ENCODE measurements around the gene RAD23A. TPM values are rescaled to one million over a fixed set of nuclear protein-coding genes. Genes with fewer than 3 reads are reported as not detected.

RAD23A gene
- total RNA-seq, result 93.7 and 179 TPM in 2 replicates

DNA sequence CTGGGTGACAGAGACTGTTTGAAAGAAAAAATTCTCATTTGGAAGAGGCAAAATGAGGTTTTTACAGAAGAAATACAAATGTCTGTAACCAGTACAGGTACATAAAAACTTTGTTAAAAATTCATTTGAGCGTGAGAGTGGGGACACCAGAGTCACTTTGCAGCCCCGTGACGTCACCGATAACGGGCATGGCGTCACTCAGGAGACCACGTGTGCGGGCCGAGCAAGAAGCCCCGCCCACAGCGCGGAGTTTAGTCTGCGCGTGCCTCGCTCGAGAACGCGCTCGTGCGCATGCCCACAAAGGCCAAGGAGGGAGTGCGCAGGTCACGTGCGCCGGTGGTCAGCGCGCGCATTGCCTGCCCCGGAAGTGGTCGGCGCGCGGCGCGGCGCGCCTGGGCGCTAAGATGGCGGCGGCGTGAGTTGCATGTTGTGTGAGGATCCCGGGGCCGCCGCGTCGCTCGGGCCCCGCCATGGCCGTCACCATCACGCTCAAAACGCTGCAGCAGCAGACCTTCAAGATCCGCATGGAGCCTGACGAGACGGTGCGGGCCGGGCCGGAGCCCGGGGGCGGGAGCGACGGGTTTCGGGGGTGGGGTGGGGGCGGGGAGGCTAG is at the start of gene RAD23A:
RAD23A (plus strand) TSS at position 384 of the 613 bp plus-strand sequence; CDS start at position 471, 87 bp downstream.

DNA sequence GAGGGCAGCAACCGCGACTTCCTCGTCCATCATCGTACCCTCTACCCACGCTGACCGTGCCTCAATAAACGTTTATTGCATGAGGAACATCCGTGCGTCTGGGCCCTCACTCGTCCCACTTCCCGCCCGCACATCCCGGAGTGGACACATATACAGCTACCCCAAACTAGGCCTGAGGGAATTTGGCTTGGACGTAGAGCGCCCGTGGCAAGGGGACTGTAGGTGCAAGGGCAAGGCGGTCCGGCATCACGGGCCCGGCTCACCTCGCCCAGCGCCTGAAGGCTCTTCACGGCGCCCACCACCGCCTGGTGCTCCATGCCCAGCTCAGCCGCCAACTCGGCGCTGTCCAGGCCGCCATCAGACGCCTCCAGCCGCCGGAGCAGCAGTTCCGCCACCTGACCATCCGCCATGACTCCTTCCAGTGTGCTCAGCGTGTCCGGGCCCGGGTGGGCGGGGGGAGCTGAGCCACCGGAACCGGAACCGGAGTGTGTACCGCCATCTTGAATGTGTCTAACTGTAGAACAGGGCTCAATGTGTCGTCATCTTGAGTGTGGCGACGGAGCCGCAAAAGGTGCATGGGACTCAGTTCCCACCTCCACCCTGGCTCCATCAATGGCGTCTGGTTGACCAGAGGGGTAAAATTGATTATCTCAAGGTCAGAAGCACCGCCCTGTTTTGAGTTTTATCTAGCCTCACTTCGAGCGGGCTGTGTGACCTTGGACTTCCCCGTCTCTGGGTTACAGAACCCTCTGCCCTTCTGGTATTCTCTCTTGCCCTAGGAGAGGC is 12.2 kb upstream of the RAD23A start, which contains the start of gene FARSA:
FARSA (minus strand) TSS at position 425 of the 786 bp plus-strand sequence; CDS start at position 410, 15 bp downstream.

DNA sequence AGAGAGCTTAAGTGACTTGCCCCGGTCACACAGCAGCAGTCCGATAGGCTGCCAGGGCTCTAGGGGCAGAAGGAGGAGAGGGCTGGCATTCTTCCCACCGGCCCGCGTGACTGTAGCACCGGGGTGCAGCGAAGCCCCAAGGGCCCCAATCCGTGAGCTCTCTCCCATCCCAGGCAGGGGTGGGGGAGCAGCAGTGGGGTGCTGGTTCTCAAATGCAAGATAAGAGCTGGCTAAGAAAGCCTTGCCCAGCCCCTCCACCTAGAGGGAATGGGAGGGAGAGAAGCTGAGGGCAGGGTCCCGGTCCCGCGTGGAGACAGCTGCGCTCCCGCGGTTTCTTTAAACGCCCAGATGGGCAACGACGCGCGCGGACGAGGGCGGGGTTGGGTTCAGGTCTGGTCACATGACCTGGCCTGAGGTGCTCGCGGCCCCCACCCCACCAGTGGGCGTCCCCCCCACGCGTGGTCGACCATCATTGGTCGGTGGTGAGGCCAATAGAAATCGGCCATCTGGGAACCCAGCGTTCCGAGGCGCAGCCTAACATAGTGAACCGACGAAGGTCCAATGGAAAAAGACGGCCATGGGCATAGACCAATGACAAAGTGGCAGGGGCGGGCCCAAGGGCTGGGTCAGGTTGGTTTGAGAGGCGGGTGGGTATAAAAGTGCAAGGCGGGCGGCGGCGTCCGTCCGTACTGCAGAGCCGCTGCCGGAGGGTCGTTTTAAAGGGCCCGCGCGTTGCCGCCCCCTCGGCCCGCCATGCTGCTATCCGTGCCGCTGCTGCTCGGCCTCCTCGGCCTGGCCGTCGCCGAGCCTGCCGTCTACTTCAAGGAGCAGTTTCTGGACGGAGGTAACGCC is 7.5 kb upstream of the RAD23A start, which contains the start of gene CALR:
CALR (plus strand) TSS at position 683 of the 852 bp plus-strand sequence; CDS start at position 754, 71 bp downstream.

DNA sequence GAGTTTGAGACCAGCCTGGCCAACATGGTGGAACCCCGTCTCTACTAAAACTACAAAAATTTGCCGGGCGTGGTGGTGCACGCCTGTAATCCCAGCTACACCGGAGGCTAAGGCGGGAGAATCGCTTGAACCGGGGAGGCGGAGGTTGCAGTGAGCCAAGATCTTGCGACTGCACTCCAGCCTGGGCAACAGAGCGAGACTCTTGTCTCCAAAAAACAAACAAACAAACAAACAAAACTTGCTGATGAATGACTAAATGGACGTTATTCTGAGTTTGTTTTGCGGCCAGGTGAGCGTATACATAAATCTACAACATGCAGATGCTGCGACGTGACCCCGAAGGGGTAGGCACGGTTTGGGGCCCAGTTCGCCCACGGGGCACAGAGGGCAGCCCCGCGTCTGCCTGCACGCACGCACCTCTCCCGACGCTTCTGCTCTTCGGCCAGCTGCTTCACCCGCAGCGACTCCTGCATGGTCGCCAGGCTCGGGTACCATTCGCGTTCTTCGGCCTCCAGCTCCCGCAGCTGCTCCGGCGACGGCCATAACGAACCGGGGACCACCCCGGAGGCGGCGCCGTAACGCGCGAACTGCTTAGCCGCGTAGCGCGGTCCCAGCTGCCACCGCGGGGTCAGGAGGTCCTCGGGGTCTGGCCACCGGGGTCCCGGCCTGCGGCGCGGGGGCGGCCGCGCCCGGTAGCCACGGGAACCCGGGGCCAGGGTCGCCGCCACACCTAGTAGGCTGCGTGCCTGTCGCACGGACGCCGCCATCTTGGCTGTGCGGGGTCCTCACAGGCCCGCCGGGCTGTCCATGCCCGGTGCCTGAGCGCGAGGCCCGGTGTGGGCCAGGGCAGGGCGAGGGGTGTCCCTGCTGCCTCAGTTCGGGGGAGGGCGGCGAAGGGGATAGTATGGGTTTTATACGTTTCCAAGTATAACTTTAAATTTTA is 11.1 kb downstream of the RAD23A start, which contains the start of gene GADD45GIP1:
GADD45GIP1 (minus strand) TSS at position 778 of the 943 bp plus-strand sequence; CDS start at position 767, 11 bp downstream.

DNA sequence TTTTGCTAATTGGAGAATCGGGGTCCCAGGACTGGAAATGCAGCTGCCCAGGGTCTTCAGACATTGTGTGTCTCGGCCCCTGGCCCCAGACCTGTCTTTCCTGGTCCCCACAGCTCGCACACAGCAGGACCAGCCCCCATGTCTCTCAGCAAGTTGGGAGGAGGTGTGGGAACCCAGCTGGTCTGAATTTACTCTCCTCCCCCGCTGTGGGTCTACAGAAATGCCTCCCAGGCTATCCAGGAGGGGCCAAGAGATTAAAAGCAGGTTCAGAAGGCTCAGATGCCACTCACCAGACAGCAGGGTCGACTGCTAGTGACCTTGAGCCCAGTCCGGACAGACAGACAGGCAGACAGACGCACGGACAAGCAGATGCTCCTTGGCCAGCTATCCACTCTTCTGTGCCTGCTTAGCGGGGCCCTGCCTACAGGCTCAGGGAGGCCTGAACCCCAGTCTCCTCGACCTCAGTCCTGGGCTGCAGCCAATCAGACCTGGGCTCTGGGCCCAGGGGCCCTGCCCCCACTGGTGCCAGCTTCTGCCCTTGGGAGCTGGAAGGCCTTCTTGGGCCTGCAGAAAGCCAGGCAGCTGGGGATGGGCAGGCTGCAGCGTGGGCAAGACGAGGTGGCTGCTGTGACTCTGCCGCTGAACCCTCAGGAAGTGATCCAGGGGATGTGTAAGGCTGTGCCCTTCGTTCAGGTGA is 23.8 kb downstream of the RAD23A start, which contains the start of gene DAND5:
DAND5 (plus strand) TSS at position 285 of the 697 bp plus-strand sequence; CDS start at position 370, 85 bp downstream.

DNA sequence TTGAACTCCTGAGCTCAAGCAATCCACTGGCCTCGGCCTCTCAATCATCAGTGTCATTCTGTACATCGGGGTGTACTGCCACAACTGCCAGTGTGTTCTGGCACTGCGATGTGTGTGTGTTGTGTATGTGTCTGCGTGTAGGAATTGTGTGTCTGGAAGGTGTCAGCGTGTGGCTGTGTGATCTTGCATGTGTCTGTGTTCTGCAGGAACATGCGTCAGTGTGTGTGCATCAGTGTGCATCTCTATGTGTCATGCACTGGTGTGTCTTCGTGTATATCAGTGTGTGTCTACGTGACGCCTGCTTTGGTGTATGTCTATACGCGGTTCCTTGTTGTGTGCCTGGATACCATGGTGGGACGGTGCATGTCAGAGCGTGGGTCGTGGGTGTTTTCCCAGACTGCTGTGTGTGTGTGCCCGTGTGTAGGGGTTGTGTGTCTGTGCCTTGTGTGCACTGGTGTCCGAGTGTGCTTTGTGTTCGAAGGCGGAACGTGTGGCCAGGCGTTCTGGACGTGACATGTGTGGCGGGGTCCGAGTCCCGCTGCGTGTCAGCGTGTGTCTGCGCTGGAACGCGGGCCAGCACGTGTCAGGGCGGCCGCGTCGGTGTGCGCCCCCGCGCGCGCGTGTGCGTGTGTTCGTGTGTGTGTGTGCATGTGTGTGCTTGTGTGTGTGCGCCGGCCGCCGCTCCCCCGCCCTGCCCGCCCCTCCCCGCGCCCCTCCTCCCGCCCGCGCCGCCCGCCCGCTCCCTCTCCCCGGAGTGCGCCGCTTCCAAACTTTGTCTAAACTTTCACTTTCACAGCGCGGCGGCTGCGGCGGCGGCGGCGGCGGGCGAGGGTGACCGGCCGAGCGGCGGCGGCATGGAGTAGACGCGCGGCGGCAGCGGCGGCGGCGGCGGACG is 49.3 kb downstream of the RAD23A start, which contains the start of gene NFIX:
NFIX (plus strand) TSS at position 775 of the 895 bp plus-strand sequence. CDS start 363 bp downstream, outside the sequence.

Small RNA genes lying within 50 kb of the gene (small RNA-seq; reads per million reads assigned to genes)
- gene MIR5695 (ENCODE audit: low replicate concordance), result 0.13 reads per million
- gene MIR6515 (ENCODE audit: low replicate concordance), result 0.91 reads per million, percentile 41 among the genes with 10 or more reads in this experiment

Other genes starting within 250 kb of the RAD23A start
- 10.3 and 12.2 TPM in 2 replicates for gene FBXW9, start 249.2 kb upstream of the RAD23A start, total RNA-seq
- 45.1 and 73.3 TPM in 2 replicates for gene TNPO2, start 221.9 kb upstream of the RAD23A start, total RNA-seq
- 142 and 218 TPM in 2 replicates for gene TRIR, start 211.2 kb upstream of the RAD23A start, total RNA-seq
- gene GET3, start 208.4 kb upstream of the RAD23A start, total RNA-seq, result 88.0 and 105 TPM in 2 replicates
- not detected in 2 replicates for gene BEST2, start 194.1 kb upstream of the RAD23A start, total RNA-seq
- gene HOOK2, start 170.3 kb upstream of the RAD23A start, total RNA-seq, result 13.3 and 14.2 TPM in 2 replicates
- 187 and 191 TPM in 2 replicates for gene JUNB, start 154.4 kb upstream of the RAD23A start, total RNA-seq
- 188 and 197 TPM in 2 replicates for gene PRDX2, start 144.1 kb upstream of the RAD23A start, total RNA-seq
- gene THSD8, start 143.8 kb upstream of the RAD23A start, total RNA-seq, result not detected in 2 replicates
- gene RNASEH2A, start 139.3 kb upstream of the RAD23A start, total RNA-seq, result 4.4 and 45.4 TPM in 2 replicates
- not detected in 2 replicates for gene RTBDN, start 111.3 kb upstream of the RAD23A start, total RNA-seq
- gene MAST1, start 107.3 kb upstream of the RAD23A start, total RNA-seq, result not detected in 2 replicates
- gene DNASE2, start 64.4 kb upstream of the RAD23A start, total RNA-seq, result 11.5 and 37.2 TPM in 2 replicates
- gene KLF1, start 58.7 kb upstream of the RAD23A start, total RNA-seq, result not detected in 2 replicates
- 32.4 and 35.7 TPM in 2 replicates for gene GCDH, start 54.7 kb upstream of the RAD23A start, total RNA-seq
- gene SYCE2, start 26.6 kb upstream of the RAD23A start, total RNA-seq, result 0.22 TPM in 1 of 2 replicates, not detected in the other
- gene FARSA, start 12.2 kb upstream of the RAD23A start, total RNA-seq, result 98.8 and 109 TPM in 2 replicates
- 1,645 and 6,576 TPM in 2 replicates for gene CALR, start 7.3 kb upstream of the RAD23A start, total RNA-seq
- 15.8 and 19.3 TPM in 2 replicates for gene GADD45GIP1, start 11.4 kb downstream of the RAD23A start, total RNA-seq
- gene DAND5, start 23.7 kb downstream of the RAD23A start, total RNA-seq, result 0.14 TPM in 1 of 2 replicates, not detected in the other
- gene NFIX, start 49.6 kb downstream of the RAD23A start, total RNA-seq, result 37.2 and 41.9 TPM in 2 replicates
- 1.5 and 6.9 TPM in 2 replicates for gene LYL1, start 157.0 kb downstream of the RAD23A start, total RNA-seq
- gene TRMT1, start 170.9 kb downstream of the RAD23A start, total RNA-seq, result 33.5 and 45.1 TPM in 2 replicates
- gene NACC1, start 172.4 kb downstream of the RAD23A start, total RNA-seq, result 85.6 and 148 TPM in 2 replicates
- 63.0 and 69.0 TPM in 2 replicates for gene STX10, start 204.5 kb downstream of the RAD23A start, total RNA-seq
- gene IER2, start 204.5 kb downstream of the RAD23A start, total RNA-seq, result 45.7 and 87.5 TPM in 2 replicates